ENCODE measurements around the gene PXT1. TPM values are rescaled to one million over a fixed set of nuclear protein-coding genes. Genes with fewer than 3 reads are reported as not detected.
A peak's percentile ranks its signal among the peaks of the same experiment; 100 is the strongest.

Gene PXT1
- not detected for total RNA-seq (ENCODE audit: unreplicated experiment)
- long read RNA-seq = 0 reads

DNA sequence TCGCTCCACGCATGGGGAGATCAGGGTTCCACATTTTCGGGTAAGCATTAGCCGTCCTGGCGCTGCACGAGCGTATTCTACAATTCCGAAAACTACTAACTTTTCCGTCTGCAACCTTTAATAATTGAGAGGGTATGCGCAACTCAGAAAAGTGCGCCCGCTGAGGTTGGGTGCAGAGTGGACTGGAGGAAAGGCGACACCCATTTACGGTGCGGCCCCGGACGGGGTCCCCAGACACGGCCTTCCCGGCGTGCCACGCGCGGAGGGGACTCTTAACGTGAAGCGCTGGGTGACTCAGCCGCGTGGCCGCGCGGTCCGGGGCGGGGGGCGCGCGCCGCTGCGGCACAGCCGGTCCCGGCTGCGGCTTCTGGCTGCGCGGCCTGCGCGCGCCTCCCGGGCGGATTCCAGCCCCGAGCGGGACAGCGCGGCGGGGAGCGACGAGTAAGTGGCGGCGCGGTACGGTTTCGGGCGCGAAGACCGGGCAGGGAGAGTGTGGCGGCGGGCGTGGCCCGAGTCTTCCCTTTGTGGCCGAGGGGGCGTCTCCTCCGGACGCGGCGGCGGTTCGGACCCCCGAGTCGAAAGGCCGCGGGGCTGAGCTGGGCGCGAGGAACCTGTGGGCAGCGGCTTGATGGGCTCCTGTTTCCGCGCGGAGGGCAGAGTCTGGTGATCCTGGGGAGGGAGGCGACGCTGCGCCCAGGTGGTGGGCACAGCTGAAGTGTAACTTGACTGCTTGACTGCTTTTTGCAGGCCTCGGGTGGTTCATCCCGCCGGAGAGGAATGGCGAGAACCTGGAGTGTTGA is at the start of gene PXT1, which contains the start of gene KCTD20:
PXT1 (minus strand) TSS at position 184 of the 800 bp plus-strand sequence. CDS start 16,772 bp downstream, outside the sequence.
KCTD20 (plus strand) TSS at position 330 of the 800 bp plus-strand sequence. CDS start 27,098 bp downstream, outside the sequence.
- Mint-ChIP-seq H3K27ac (ENCODE audit: unreplicated experiment) (peak within 1 kb of the TSS; percentile 94), H3K9me3 (ENCODE audit: unreplicated experiment) (peaks cover 4% of the 10 kb centered on the region), H3K4me3 (ENCODE audit: unreplicated experiment) (peak within 1 kb of the TSS; percentile 96), H3K36me3 (ENCODE audit: unreplicated experiment) (no peaks in the 10 kb centered on the region), H3K27me3 (ENCODE audit: unreplicated experiment) (peaks cover 8% of the 10 kb centered on the region), H3K4me1 (ENCODE audit: low read depth, unreplicated experiment) (peaks cover 14% of the 10 kb centered on the region)
- DNase-seq = peak; percentile 84
- TF ChIP-seq, protein P1, sequence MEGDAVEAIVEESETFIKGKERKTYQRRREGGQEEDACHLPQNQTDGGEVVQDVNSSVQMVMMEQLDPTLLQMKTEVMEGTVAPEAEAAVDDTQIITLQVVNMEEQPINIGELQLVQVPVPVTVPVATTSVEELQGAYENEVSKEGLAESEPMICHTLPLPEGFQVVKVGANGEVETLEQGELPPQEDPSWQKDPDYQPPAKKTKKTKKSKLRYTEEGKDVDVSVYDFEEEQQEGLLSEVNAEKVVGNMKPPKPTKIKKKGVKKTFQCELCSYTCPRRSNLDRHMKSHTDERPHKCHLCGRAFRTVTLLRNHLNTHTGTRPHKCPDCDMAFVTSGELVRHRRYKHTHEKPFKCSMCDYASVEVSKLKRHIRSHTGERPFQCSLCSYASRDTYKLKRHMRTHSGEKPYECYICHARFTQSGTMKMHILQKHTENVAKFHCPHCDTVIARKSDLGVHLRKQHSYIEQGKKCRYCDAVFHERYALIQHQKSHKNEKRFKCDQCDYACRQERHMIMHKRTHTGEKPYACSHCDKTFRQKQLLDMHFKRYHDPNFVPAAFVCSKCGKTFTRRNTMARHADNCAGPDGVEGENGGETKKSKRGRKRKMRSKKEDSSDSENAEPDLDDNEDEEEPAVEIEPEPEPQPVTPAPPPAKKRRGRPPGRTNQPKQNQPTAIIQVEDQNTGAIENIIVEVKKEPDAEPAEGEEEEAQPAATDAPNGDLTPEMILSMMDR (IDR thresholded peaks at IDR 0.05; ENCODE audit: partially characterized antibody, unreplicated experiment) = no peak

DNA sequence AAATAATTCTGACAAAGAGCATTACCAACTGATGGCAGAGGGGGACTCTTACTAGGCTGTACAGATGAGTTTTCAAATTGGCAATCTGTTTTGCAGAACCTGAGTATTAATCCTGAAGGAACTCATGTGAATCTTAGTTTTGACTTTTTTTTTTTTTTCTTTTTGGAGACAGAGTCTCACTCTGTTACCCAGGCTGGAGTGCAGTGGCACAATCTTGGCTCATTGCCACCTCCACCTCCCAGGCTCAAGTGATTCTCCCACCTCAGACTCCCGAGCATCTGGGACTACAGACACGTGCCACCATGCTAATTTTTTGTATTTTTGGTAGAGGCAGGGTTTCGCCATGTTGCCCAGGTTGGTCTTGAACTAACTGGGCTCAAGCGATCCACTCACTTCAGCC is 49.4 kb upstream of the PXT1 start:
- Mint-ChIP-seq H3K4me3 (ENCODE audit: unreplicated experiment) (no peak overlapping the region), H3K4me1 (ENCODE audit: low read depth, unreplicated experiment) (peaks cover 2% of the 10 kb centered on the region), H3K27ac (ENCODE audit: unreplicated experiment) (no peak overlapping the region), H3K36me3 (ENCODE audit: unreplicated experiment) (no peaks in the 10 kb centered on the region), H3K9me3 (ENCODE audit: unreplicated experiment) (peaks cover 5% of the 10 kb centered on the region), H3K27me3 (ENCODE audit: unreplicated experiment) (peaks cover 5% of the 10 kb centered on the region)
- TF ChIP-seq, protein P1 (IDR thresholded peaks at IDR 0.05; ENCODE audit: partially characterized antibody, unreplicated experiment) = no peak
- no peak for DNase-seq

DNA sequence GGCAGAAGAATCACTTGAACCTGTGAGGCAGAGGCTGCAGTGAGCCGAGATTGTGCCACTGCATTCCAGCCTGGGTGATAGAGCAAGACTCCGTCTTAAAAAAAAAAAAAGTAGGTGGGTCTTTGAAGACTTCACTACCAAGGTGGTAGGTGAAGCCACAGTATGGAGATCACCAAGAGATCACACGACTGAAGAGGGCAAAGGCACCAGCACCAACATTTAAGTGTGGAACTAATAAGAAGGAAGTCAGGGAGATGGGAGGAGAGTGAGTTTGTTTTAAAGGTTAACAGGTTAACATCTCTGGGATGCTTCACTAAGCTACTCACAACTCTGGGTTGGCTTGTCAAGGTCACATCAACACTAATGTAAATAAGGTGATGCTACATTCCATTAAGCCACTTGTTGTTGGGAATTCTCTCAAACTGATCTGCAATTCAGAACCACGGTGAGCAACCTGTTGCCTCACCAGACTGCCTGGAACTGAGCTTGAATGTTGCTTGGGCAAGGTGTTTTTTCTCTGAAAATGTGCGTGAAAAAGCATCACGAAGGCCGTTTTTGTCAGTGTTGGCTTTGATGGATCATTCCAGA is 48.8 kb upstream of the PXT1 start:
- Mint-ChIP-seq H3K27ac (ENCODE audit: unreplicated experiment) (peak overlapping the region; percentile 59), H3K9me3 (ENCODE audit: unreplicated experiment) (peaks cover 5% of the 10 kb centered on the region), H3K4me3 (ENCODE audit: unreplicated experiment) (no peak overlapping the region), H3K36me3 (ENCODE audit: unreplicated experiment) (no peaks in the 10 kb centered on the region), H3K4me1 (ENCODE audit: low read depth, unreplicated experiment) (peaks cover 2% of the 10 kb centered on the region), H3K27me3 (ENCODE audit: unreplicated experiment) (peaks cover 5% of the 10 kb centered on the region)
- TF ChIP-seq, protein P1 (IDR thresholded peaks at IDR 0.05; ENCODE audit: partially characterized antibody, unreplicated experiment) = no peak
- DNase-seq = no peak

DNA sequence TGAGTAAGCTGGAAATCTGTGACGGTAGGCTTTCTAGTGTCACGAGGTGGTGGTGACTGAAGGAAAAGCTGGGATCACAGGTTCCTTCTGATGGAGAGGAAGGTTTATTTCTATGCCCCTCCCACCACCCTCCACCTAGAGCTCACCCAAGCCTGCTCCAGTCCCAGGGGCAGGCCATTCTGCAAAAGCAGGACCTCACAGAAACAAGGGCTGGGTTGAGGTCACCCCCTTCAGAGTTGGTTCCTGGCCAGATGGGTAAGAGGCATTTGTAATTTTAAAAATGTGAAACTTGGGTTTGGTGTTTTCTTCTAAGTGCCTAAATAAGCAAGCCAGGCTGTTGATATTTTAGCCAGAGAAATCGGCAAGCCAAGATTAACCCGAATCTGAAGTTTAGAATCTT is 46.8 kb upstream of the PXT1 start:
- TF ChIP-seq, protein P1 (IDR thresholded peaks at IDR 0.05; ENCODE audit: partially characterized antibody, unreplicated experiment) = no peak
- Mint-ChIP-seq H3K27ac (ENCODE audit: unreplicated experiment) (no peak overlapping the region), H3K9me3 (ENCODE audit: unreplicated experiment) (peaks cover 5% of the 10 kb centered on the region), H3K36me3 (ENCODE audit: unreplicated experiment) (no peaks in the 10 kb centered on the region), H3K27me3 (ENCODE audit: unreplicated experiment) (peaks cover 5% of the 10 kb centered on the region), H3K4me1 (ENCODE audit: low read depth, unreplicated experiment) (peaks cover 1% of the 10 kb centered on the region), H3K4me3 (ENCODE audit: unreplicated experiment) (no peak overlapping the region)
- no peak for DNase-seq

DNA sequence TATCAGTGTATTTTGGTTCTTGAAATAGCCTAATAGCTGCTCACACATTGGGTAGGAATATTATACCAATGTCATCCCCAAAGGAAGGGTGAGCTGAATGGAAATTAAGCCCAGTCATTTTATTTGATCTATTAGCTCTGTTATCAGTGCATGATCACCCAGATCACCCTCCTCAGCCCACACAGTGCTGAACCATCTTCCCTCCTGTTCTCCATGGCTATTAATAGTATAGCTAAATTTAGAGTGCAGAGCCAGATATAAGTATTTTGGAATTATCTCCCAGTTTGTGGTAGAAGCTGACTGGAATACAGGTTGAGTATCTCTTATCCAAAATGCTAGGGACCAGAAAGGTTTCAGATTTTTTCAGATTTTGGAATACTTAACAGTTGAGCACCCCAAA is 45.6 kb upstream of the PXT1 start:
- Mint-ChIP-seq H3K9me3 (ENCODE audit: unreplicated experiment) (peaks cover 4% of the 10 kb centered on the region), H3K4me1 (ENCODE audit: low read depth, unreplicated experiment) (no peaks in the 10 kb centered on the region), H3K27me3 (ENCODE audit: unreplicated experiment) (peaks cover 3% of the 10 kb centered on the region), H3K27ac (ENCODE audit: unreplicated experiment) (no peak overlapping the region), H3K4me3 (ENCODE audit: unreplicated experiment) (no peak overlapping the region), H3K36me3 (ENCODE audit: unreplicated experiment) (no peaks in the 10 kb centered on the region)
- no peak for DNase-seq
- TF ChIP-seq, protein P1 (IDR thresholded peaks at IDR 0.05; ENCODE audit: partially characterized antibody, unreplicated experiment) = no peak

Data from glutamatergic neuron (in vitro differentiated cells).